ENCODE measurements around the gene EID1. TPM values are rescaled to one million over a fixed set of nuclear protein-coding genes. Genes with fewer than 3 reads are reported as not detected.

The EID1 gene
- total RNA-seq, 1 experiment from 2014 or later = 98.7 TPM

DNA sequence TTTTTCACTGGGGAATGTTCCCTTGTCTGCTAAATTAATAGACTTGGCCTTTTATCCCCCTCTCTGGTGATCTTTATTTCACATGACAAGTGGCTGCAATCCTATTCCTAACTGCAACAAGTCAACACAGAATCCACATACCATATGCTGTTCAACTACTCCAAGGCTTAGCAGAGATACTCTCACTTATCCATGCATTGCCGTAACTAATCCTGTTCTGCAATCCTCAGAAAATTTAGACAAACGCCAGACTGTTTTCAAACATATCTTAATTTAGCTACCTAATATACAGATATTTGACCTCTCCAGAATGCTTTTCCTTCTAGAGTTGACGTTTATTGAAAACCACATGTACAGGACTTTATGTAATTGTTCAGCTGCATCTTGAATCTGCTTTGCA lies 37.9 kb downstream of the EID1 start:
- Histone ChIP-seq H4K20me1 (ENCODE audit: low read length) (no peaks in the 10 kb centered on the region), H3K36me3 (ENCODE audit: low read depth, low read length) (no peaks in the 10 kb centered on the region), H3K27ac (ENCODE audit: low read length) (no peak overlapping the region), H3K4me1 (ENCODE audit: insufficient read depth, low read length) (peaks cover 7% of the 10 kb centered on the region), H2AFZ (ENCODE audit: low read length) (no peak overlapping the region), H3K9me3 (ENCODE audit: low read length) (no peaks in the 10 kb centered on the region), H3K27me3 (ENCODE audit: low read length) (no peaks in the 10 kb centered on the region), H3K9ac (ENCODE audit: low read length) (no peak overlapping the region), H3F3A (ENCODE audit: low read length, unreplicated experiment) (no peaks in the 10 kb centered on the region), H3K79me2 (ENCODE audit: low read length) (no peaks in the 10 kb centered on the region), H3K4me3 (ENCODE audit: low read length) (no peak overlapping the region), H3K9me2 (replicated peaks; ENCODE audit: low read length) (no peaks in the 10 kb centered on the region), H3K4me2 (ENCODE audit: low read length) (no peak overlapping the region)
- ChIA-PET POLR2A (ENCODE audit: unreplicated experiment) (no interaction called here), CTCF (no interaction called here)
- TF ChIP-seq, protein P1, sequence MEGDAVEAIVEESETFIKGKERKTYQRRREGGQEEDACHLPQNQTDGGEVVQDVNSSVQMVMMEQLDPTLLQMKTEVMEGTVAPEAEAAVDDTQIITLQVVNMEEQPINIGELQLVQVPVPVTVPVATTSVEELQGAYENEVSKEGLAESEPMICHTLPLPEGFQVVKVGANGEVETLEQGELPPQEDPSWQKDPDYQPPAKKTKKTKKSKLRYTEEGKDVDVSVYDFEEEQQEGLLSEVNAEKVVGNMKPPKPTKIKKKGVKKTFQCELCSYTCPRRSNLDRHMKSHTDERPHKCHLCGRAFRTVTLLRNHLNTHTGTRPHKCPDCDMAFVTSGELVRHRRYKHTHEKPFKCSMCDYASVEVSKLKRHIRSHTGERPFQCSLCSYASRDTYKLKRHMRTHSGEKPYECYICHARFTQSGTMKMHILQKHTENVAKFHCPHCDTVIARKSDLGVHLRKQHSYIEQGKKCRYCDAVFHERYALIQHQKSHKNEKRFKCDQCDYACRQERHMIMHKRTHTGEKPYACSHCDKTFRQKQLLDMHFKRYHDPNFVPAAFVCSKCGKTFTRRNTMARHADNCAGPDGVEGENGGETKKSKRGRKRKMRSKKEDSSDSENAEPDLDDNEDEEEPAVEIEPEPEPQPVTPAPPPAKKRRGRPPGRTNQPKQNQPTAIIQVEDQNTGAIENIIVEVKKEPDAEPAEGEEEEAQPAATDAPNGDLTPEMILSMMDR (conservative IDR thresholded peaks at IDR 0.05; ENCODE audit: low read depth, low read length) = no peak
- no peak for TF ChIP-seq EZH2phosphoT487 (IDR thresholded peaks at IDR 0.05; ENCODE audit: borderline replicate concordance, low read length)
- TF ChIP-seq EZH2 (IDR thresholded peaks at IDR 0.05; ENCODE audit: low read length, unreplicated experiment) = no peak
- ATAC-seq (no peak), DNase-seq (no peak)
- intact Hi-C loops (cut with micrococcal nuclease) = no loop called here
- no TSS peak for BruUV-seq (replicated peaks)

DNA sequence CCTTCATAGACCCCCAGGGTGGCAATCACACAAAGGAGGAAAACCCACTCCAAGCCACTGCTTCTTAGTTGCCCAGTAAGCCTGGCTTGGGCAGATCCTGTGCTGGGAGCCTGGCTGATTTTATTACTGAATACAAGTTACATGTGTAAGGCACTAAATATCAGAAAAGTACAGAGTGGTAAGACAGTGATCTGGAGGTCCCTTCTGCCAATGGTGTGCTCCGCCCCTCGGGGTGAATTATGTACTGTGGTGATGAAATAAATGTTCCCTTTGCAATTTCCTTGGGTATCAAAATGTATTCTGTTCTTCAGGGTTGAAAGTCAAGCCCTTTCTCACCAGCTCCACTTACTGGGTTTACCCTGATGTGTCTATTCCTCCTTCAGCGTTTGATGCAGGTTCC lies 38.8 kb downstream of the EID1 start:
- POLR2A ChIA-PET (ENCODE audit: unreplicated experiment) = no interaction called here
- no TSS peak for BruUV-seq (replicated peaks)
- H3K4me1 ChIP-seq (ENCODE audit: insufficient read depth, low read length) = peaks cover 7% of the 10 kb centered on the region
- H3K9me2 ChIP-seq (replicated peaks; ENCODE audit: low read length) = no peaks in the 10 kb centered on the region
- H4K20me1 ChIP-seq (ENCODE audit: low read length) = no peaks in the 10 kb centered on the region
- no peak for ATAC-seq
- H3K9ac ChIP-seq (ENCODE audit: low read length) = no peak overlapping the region
- CTCF ChIA-PET = no interaction called here
- intact Hi-C loops (cut with micrococcal nuclease) = no loop called here
- no peaks in the 10 kb centered on the region for H3K27me3 ChIP-seq (ENCODE audit: low read length)
- H3K36me3 ChIP-seq (ENCODE audit: low read depth, low read length) = no peaks in the 10 kb centered on the region
- no peak for DNase-seq
- H3K4me2 ChIP-seq (ENCODE audit: low read length) = no peak overlapping the region
- no peak overlapping the region for H3K4me3 ChIP-seq (ENCODE audit: low read length)
- H3K79me2 ChIP-seq (ENCODE audit: low read length) = no peaks in the 10 kb centered on the region
- no peaks in the 10 kb centered on the region for H3F3A ChIP-seq (ENCODE audit: low read length, unreplicated experiment)
- TF ChIP-seq, protein P1 (conservative IDR thresholded peaks at IDR 0.05; ENCODE audit: low read depth, low read length) = no peak
- no peak for TF ChIP-seq EZH2phosphoT487 (IDR thresholded peaks at IDR 0.05; ENCODE audit: borderline replicate concordance, low read length)
- no peak for TF ChIP-seq EZH2 (IDR thresholded peaks at IDR 0.05; ENCODE audit: low read length, unreplicated experiment)
- no peaks in the 10 kb centered on the region for H3K9me3 ChIP-seq (ENCODE audit: low read length)
- no peak overlapping the region for H3K27ac ChIP-seq (ENCODE audit: low read length)
- H2AFZ ChIP-seq (ENCODE audit: low read length) = no peak overlapping the region

DNA sequence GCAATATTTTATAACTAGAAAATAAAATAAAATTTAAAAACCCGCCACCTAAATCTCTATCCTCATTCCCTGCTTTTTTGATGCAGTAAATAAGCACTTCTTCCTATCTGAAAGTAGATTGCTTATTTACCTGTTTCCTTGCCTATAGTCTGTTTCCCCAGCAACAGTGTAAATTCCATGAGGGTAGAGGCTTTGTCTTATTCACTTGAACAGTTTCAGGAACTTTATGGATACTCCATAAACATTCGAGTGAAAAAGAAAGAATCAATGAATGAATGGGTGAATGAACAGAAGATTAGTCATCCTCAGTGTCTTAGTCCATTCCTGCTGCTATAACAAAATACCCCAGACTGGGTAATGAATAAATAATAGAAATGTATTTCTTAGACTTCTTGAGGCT lies 44.1 kb downstream of the EID1 start:
- POLR2A ChIA-PET (ENCODE audit: unreplicated experiment) = no interaction called here
- Histone ChIP-seq H3K79me2 (ENCODE audit: low read length) (no peaks in the 10 kb centered on the region), H3K27me3 (ENCODE audit: low read length) (no peaks in the 10 kb centered on the region), H3K9me2 (replicated peaks; ENCODE audit: low read length) (no peaks in the 10 kb centered on the region), H2AFZ (ENCODE audit: low read length) (no peak overlapping the region), H3K27ac (ENCODE audit: low read length) (no peak overlapping the region), H3K36me3 (ENCODE audit: low read depth, low read length) (no peaks in the 10 kb centered on the region), H3F3A (ENCODE audit: low read length, unreplicated experiment) (no peaks in the 10 kb centered on the region), H3K4me1 (ENCODE audit: insufficient read depth, low read length) (peaks cover 14% of the 10 kb centered on the region; the same call in 1 of the 2 replicates), H3K9me3 (ENCODE audit: low read length) (no peaks in the 10 kb centered on the region), H3K4me2 (ENCODE audit: low read length) (no peak overlapping the region), H4K20me1 (ENCODE audit: low read length) (no peaks in the 10 kb centered on the region), H3K9ac (ENCODE audit: low read length) (no peak overlapping the region), H3K4me3 (ENCODE audit: low read length) (no peak overlapping the region)
- CTCF ChIA-PET = no interaction called here
- DNase-seq = no peak
- TF ChIP-seq EZH2 (IDR thresholded peaks at IDR 0.05; ENCODE audit: low read length, unreplicated experiment) (no peak), EZH2phosphoT487 (IDR thresholded peaks at IDR 0.05; ENCODE audit: borderline replicate concordance, low read length) (no peak)
- TF ChIP-seq, protein P1 (conservative IDR thresholded peaks at IDR 0.05; ENCODE audit: low read depth, low read length) = no peak
- no peak for ATAC-seq
- no TSS peak for BruUV-seq (replicated peaks)
- intact Hi-C loops (cut with micrococcal nuclease) = no loop called here

Data from PC-3 (cell line).